Glomerular endothelial cell (primary cell): ENCODE data around the gene RPS3. TPM values are rescaled to one million over a fixed set of nuclear protein-coding genes. Genes with fewer than 3 reads are reported as not detected.

Experiments
- DNase-seq: peaks from one replicate; pipeline ENCODE4 v3.0.0-alpha.2; 2011; ENCODE audit warnings: low read depth, low spot score; ENCODE audit errors: extremely low read depth
- total RNA-seq: library from RNA; depleted of rRNA; stranded (reverse); fragments of >200 nt; gene quantifications from 2 replicates; pipeline ENCODE4 v1.2.3, GENCODE V29; 2015

The RPS3 gene
- total RNA-seq, 1 donor from 2014 or later = 1,563 TPM

DNA sequence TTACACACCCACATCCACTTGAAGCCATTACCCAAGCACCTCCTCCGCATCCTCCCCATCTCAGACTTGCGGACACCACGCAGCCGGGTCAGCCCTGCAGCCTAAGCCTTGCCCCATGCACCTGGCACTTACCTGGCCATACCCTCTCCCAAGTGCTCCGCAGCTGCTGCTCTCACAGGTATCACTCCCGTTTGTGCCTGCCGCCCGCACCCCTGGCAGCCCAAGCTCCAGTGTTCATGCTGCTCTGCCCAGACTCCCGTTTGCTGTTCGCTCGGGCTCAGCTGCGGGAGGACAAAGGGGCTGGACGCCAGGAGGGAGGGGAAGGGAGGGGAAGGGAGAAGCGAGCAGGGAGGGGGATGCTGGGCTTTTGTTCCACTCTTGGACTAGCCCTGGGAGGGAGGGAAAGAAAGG lies 33.6 kb downstream of the RPS3 start, which contains the start of gene KLHL35:
Gene KLHL35 (minus strand): TSS at position 293 of the 411 bp plus-strand sequence. CDS start 2,574 bp downstream, outside the sequence.
- DNase-seq = no peak

DNA sequence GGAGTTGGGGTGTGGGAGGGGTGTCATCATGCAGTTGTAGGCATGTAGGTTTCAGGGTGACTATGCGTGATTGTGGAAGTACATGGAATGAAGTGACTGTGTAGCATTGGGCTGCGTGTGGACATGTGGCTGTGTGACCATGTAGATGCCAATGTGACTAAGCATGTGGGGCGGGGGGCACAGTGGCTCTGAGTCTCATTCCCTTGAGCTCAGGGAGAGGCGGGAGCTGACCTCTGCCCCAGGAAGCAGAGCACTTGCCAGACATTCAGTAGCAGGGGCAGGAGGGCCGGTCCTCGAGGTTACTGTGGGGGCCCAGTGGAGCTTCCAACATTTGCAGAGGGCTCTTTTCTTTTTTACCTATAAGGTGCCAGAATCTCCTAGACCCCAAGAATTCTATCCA lies 34.1 kb downstream of the RPS3 start:
- no peak for DNase-seq

DNA sequence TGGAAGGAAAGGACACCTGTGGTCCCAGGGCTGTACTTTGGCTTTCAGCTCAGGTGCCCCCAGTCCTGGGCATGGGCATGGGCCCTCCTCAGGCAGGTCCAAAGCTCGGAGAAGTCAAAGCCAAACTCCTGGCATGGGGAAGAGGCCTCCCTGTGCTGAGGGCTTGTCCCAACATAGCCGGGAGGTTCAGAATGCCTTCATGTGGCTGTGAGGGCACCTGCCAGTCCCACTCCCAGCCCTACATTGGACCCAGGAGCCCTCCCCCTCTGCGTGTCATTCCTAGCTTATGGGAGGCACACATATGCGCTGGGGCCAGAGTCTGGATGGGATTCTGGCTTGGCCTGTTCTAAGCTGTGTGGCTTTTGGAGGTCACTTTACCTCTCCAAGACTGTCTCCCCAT lies 34.7 kb downstream of the RPS3 start:
- DNase-seq = no peak

DNA sequence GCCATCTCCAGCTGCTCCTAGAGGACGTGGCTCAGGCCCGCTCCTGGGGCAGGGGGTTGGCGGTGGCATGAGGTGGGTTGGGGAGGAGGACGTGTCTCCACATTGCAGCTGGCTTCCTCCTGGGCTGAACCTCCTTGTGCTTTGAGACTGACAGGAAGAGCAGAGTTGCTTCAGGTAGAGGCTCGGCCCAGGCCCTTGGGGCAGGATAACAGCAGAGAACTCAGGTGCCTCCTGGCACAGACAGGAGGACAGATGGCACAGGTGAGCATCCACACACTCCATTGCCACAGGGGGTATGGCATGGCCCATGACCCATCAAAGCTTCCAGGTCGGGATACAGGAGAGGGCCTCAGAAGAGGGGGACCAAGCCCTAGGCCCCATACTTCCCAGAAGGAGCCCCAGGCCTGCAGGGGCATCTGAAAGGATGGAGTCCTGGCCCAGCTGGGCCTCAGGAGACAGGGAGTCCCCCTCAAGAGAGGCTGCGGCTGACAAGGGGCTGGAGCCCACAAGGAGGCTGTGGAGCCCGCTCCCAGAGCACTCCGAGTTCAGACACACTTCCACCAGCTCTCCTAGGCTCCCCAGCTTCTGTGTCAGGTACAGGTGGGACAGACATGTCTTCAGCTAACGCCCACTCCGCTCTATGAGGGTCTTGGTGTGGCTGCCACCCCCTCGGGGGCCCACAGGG lies 35.7 kb downstream of the RPS3 start:
- DNase-seq = no peak

DNA sequence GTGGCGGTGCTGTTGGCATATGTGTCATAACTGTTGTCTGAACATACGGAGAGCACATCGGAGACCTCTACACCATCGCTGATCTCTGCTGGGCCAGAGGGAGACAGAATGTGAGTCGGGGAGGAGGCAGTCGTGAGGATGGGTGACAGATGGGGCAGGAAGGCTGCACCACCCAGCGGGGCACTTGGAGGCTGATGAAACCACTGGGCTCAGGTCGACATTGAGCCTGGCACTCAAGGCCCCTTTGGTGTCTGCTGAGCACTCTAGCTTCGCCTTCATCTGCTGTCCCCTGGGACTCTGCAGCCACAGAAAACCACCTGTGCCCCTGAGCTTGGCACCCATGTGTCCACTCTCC lies 36.2 kb downstream of the RPS3 start:
- no peak for DNase-seq

DNA sequence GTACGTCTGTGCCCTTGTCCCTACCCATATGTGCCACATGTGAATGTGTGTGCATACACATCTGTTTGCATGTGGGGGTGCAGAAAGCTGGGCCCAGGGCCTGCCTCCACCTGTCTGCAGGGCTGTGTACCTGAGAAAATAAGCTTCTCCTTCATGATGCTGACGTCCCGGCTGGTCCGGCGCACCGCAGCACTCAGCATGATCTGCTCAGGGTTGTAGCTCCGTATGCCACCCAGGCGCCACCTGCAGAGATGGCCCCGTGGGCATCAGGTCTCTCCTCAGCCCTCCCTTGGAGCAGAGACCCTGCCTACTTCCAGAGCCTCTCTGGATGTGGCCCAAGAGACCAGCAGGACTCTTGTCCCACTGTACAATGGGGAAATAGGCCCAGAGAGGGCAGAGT lies 37.5 kb downstream of the RPS3 start:
- no peak for DNase-seq

DNA sequence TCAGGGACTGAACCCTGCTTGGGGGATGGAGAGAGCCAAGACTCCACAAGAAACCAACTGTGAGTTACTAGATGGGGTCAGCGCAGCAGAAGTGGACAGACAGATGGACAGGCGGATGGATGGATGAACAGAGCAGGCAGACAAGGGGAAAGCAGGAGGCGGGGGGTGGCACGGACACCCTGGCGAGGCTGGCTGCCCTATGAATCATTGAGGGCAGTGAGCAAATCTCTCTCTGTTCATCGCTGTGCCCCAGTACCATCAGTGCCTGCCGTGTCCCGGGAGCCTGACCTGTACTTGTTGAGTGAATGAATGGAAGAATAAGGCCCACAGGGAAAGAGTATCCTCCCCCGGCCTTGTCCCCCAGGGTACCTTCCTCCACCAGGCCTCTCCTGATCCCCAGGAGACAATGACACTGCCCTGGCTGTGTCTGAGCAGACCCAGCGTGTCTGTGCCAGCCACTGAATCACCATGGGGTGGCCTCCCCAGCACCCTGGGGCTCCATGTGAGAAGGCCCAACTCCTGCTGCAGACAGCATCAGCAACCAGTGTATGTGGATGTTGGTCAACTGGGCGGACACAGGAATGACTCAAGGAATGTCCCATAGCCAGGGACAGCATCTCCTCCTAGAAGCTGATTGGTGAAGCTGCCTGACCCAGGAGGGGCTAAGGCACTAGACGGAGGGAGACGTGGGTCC lies 38.8 kb downstream of the RPS3 start:
- no peak for DNase-seq

DNA sequence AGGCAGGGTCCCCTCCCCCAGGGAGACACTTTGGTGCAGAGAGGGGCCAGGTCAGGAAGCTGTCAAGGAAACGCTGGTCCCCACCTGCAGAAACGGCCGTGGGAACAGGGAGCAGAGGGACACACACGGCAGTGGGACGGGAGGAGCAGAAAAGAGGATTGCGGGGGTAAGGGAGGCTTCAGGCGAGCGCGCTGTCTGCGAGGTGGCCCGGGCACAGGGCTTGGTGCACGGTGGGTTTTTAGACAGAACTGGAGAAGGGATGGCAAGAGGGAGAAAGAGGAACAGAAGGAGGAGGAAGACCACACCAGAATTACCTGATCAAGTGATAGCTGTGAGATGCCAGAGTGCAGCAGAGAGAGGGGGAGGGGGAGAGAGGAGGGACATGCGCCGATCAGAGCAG lies 39.7 kb downstream of the RPS3 start:
- no peak for DNase-seq

DNA sequence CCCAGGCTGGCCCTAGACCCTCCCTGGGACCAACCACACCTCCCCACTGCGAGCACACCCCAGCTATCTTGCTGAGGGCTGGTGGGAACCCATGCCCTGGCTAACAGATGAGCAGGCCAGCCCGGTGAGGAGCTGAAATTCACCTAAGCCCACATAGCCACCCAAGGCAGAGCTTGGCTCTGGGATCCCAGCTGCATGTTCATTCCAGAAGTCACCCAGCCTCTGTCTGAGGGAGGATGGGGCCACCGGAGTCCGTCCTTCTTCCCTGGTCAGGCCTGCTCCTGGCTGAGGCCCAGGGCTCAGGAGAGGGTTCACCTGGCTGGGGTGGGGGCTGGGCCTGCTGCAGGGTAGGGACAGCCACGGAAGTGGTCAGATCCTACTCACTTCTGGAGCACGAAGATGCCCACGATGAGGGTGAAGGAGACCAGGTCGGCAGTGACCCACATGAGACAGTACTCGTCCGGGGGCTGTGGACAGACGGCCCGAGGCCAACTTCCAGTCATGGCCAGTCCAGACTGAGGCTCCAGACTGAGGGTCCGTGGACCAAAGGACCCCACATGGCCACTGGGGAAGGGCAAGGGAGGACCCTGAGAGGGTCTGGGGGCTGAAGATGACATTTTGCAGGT lies 40.3 kb downstream of the RPS3 start:
- DNase-seq = no peak

DNA sequence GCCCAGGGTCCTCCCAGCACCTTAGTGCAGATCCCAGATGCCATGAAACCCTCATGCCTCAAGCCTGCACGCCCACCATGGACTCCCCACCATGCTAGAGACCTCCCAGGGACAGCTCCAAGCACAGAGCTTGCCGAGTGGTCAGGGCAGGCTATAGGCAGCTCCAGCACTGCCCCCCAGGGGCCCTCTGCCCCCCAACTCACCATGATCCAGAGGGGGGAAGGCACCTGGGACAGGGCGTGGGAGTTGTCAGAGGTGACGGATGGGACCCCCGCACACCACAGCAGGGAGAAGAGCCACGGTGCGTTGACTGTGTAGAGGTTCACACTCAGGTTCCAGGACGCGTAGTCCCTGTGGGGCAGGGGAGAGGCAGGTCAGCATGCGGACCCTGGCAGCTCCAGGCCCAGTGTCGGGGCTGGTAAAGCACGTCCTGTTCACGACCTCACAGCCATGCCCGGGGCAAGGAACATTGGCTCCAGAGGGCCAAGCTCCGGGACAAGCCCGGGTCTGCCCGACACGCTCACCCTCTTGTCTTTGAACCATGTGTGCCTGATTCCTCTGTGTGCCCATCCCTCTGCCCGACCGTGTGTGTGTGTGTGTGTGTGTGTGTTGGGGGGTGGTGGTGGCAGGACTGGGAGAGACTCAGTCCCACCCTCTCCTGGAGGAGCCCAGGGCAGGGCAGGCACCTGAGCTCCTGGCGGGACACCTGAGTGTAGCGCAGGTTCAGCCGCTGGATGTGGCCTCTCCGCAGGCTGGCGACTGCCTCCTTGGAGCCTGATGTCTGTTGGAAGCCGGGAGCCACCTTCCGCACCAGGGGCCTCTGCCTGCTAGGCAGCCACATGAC lies 41.9 kb downstream of the RPS3 start:
- DNase-seq = no peak

DNA sequence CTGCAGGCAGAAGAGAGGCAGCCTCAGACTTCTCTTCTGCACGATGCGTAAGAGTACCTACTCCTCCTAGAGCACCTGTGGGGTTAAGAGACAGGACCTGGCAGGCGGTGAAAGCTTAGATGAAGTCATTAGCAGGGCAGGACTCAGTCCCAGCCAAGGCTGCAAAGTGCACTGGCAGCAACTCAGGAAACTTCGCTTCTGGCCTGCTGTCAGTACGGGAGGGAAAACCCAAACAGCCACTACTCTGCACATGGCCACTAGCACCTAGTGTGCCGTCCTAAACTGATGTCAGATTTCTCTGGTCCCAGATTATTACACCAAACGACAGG lies 42.5 kb downstream of the RPS3 start:
- DNase-seq = no peak

DNA sequence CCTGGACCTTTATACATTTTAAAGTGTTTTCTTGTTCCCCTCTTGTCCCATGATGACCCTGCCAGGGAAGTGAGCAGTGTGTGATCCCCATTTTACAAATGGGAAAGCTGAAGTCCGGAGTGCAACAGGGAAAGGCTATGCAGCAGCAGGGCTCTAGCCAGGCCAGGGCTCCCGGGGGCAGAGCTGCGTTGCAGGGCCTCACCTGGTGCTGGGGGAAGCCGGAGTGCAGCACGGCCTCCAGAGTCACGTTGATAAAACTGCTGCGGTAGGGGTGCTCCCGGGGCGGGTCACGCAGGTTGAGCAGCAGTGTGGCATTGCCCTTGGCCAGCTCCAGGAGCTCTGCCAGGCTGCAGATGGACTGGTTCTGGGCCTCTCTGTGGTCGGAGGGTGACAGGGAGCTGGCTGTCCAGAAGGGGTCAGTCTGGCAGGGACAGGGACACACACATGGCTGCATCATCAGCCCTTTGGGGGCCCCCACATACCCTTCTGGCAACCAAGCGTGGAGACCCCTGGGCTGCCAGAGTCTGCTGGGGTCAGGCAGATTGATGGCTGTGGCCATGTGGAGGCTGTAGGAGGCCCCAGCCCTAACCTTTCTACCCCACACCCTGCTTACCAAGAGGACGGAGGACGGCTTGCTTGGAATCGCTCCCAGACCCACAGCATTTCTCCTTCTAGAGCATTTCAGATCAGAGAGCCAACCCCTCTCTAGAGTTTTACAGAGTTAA lies 43.0 kb downstream of the RPS3 start:
- DNase-seq = no peak

DNA sequence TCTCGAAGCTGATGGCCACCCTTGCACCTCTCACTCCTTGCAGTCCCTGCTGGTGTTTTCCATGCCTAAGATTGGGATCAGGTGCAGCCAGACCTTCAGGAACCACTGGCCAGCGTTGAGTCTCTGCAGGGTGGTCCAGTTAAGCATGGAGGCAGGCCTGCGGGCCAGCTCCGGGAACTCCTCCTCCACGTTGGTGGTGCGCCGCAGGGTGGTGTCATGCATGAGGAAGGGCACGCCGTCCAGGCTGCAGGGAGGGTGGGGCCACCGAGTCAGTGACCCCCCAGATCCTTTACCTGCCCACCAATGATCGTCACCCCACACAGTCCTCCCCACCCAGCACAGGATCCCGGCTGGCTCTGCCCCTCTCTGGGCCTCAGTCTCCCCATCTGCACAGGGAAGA lies 43.7 kb downstream of the RPS3 start:
- no peak for DNase-seq

DNA sequence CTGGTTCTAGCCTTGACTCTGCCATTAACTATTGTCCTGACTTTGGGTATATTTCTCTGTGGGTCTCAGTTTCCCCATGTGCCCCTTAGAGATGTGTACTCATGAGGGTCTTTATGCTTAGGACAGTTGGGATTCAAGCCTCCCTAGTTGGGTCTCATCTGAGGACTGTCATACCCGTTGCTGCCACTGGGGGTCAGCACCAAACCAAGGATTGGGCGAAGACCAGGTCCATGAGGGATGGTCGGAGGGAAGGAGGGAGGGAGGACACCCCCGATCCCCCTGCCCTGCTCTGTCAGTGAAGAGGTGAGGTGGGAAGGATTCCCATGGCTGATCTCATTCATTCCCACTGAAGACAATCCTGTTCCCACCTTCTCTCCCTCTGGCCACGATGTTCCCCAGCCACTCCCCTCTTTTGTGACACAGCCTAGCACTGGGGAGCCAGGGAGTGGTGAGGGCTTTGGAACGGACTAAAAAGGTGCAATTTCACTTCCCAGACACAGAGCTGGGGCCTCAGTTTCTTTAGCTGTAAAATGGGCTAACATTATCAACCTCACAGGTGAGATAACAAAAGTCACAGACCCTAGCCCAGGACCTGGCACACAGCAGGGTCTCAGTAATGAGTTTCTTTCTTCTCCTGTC lies 46.1 kb downstream of the RPS3 start:
- DNase-seq = no peak

DNA sequence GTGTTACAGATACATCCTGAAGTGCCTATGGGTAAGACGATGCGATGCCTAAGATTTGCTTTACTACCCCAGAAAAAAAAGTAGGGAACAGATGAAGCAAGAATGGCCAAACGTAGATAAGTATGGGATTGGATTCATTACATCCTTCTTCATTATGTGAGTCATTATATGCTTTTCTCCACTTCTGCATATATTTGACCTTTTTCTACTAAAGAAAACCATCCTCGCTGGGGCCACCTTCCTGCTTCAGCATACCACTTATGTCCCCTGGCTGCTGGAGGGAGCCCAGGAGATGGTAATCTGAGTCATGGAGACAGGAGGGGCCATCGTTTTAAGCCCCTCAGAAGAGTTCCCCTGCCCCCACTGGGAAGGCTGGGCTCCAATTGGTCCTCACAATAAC lies 48.1 kb downstream of the RPS3 start:
- no peak for DNase-seq

DNA sequence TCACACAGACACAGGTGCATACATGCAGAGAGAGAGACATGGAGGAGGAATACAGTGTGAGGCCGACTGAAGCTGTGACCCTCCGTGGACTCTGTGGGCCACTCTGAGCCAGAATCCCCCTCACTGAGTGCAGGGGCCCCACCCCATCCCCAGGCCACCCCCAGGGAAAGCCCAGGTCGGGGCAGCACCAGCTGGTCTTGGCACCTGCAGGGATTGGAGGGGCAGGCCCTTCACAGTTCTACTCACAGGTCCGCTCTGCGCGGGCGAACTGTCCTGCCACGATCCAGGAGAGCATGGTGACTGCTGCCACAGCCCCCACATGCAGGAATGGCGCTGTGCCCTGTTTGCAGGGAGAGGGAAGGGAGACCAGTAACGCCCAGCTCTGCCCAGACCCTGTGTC lies 50.0 kb downstream of the RPS3 start:
- no peak for DNase-seq

DNA sequence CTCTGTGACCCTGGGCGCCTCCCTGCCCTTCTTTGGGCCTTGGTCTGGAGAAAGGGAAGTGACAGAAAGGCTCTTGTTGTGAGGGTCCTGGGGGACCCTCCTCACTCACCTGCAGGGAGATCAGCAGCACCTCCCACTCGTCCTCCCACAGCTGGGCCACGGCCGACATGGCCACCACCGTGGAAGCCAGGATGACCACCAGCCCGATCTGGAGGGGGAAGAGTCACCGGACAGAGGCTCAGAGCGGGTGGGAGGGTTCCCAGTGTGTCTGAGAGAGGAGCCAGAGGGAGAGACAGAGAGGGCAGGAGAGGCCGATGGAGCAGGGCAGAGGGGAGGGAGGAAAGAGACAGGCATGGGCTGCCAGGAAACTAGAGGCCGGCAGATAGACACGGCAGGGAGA lies 50.5 kb downstream of the RPS3 start:
- DNase-seq = no peak

DNA sequence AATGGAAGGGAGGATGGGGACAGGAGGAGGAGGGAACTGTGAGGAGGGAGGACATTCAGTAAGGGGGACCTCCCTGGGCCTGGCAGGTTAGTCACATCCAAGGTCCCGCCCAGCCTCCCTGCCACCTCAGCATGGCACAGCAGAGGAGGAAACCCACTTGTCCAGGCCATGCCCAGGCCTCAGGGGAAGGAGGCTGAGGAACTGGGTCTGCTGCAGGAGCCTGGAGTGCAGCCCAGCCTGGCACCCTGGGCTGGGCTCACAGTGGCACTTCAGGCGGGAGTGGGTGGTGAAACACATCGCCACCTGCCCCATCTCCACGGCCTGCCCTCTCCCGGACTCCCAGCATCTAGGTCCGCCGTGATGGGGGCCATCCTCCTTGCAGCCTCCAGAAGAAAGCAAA lies 50.9 kb downstream of the RPS3 start:
- DNase-seq = no peak

DNA sequence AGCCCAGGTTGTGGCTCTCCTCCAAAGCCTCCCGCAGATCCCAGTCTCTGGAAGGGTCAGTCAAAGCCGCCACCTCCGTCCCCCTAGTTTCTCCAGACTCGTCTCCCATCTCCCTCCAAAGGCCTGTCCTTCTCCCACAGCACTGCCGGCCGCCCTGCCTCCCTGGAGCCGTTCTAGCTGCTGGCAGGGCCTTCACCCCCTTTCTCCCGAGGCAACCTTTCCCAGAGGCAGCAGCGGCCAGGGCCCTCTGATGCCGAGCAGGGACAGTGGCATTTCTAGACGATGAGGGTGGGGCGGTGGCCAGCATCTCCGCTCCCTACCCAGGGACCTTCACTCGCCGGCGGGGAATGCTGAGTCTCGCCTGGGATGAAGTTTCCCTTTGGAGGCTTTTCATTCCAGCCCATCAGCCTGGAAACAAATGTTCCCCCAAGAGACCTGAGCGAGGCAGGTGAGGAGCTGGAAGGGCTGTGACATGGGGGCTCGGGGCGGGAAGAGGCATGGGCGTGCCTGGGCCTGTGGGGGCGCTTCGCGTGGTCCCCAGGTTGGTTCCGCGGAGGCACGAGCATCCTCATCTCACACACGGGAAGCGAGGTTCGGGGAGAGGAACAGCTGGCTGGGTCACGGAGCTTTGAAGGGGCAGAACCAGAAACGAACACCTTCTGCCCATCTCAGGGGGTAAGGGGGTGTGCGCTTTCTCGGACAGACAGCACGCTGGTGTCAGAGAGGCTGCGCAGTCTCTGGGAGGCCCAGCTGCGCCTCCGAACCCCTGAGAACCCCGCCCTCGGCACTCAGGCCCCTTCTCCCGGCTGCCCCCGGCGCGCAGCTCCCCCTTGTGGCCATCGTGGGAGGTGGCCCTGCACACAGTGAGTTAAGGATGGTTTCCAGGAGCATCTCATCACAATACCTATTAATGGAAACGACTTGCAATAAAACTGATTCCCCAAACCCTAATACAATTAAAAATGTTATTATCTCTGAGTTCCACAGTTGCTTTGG lies 51.8 kb downstream of the RPS3 start:
- no peak for DNase-seq
